ENCODE results near the gene COA1. TPM values are rescaled to one million over a fixed set of nuclear protein-coding genes. Genes with fewer than 3 reads are reported as not detected.

The COA1 gene
- total RNA-seq, 4 donors from 2014 or later, result 20.5 to 59.1 (median 42.3) TPM

- H3K9me3 ChIP-seq, result no peaks in the 10 kb centered on the region
- H3K27me3 ChIP-seq, result peaks cover 0 to 3% (median 0%) of the 10 kb centered on the region in 4 donors
- no peak for TF ChIP-seq POLR2A (IDR thresholded peaks at IDR 0.05)
- TF ChIP-seq, protein P1, sequence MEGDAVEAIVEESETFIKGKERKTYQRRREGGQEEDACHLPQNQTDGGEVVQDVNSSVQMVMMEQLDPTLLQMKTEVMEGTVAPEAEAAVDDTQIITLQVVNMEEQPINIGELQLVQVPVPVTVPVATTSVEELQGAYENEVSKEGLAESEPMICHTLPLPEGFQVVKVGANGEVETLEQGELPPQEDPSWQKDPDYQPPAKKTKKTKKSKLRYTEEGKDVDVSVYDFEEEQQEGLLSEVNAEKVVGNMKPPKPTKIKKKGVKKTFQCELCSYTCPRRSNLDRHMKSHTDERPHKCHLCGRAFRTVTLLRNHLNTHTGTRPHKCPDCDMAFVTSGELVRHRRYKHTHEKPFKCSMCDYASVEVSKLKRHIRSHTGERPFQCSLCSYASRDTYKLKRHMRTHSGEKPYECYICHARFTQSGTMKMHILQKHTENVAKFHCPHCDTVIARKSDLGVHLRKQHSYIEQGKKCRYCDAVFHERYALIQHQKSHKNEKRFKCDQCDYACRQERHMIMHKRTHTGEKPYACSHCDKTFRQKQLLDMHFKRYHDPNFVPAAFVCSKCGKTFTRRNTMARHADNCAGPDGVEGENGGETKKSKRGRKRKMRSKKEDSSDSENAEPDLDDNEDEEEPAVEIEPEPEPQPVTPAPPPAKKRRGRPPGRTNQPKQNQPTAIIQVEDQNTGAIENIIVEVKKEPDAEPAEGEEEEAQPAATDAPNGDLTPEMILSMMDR (IDR thresholded peaks at IDR 0.05), result no peak
- DNase-seq, result no peak
- H3K4me1 ChIP-seq, result peaks cover 8 to 25% (median 11%) of the 10 kb centered on the region in 3 donors
- H3K36me3 ChIP-seq, result no peaks in the 10 kb centered on the region
- H3K4me3 ChIP-seq, result no peak overlapping the region
- intact Hi-C loops (cut with DNase I), result no loop called here
- no peak overlapping the region for H3K27ac ChIP-seq
- 84 to 92% methylated on average over 3 to 4 of the region's 4 CpGs for WGBS, 2 donors
Observed at GRCh38 chr7:43754596-43754995, 25.3 kb upstream of the COA1 start.

GRCh38 chr7:43753843-43754242 lies 24.5 kb upstream of the COA1 start:
- intact Hi-C loops (cut with DNase I), result no loop called here
- no peak for DNase-seq
- H3K4me3 ChIP-seq, result no peak overlapping the region

GRCh38 chr7:43753271-43753810 lies 24.0 kb upstream of the COA1 start:
- intact Hi-C loops (cut with DNase I), result no loop called here
- DNase-seq, result no peak

More at GRCh38 chr7:43753843-43754242, 24.5 kb upstream of the COA1 start:
- TF ChIP-seq, protein P1 (IDR thresholded peaks at IDR 0.05), result no peak
- TF ChIP-seq POLR2A (IDR thresholded peaks at IDR 0.05), result no peak
- peaks cover 5 to 19% (median 6%) of the 10 kb centered on the region in 3 donors for H3K4me1 ChIP-seq
- peaks cover 0 to 7% (median 0%) of the 10 kb centered on the region in 4 donors for H3K27me3 ChIP-seq
- no peak overlapping the region for H3K27ac ChIP-seq
- WGBS, 2 donors, result 94 to 100% methylated on average over 1 of the region's 3 CpGs
- no peaks in the 10 kb centered on the region for H3K36me3 ChIP-seq
- no peaks in the 10 kb centered on the region for H3K9me3 ChIP-seq

GRCh38 chr7:43752411-43752810 lies 23.1 kb upstream of the COA1 start:
- intact Hi-C loops (cut with DNase I), result no loop called here

More at GRCh38 chr7:43753271-43753810, 24.0 kb upstream of the COA1 start:
- Histone ChIP-seq H3K9me3 (no peaks in the 10 kb centered on the region), H3K27ac (peak overlapping the region in 1 of 4 donors; percentile 14), H3K4me3 (no peak overlapping the region), H3K27me3 (peaks cover 0 to 7% (median 0%) of the 10 kb centered on the region in 4 donors), H3K4me1 (peaks cover 5 to 19% (median 6%) of the 10 kb centered on the region in 3 donors), H3K36me3 (no peaks in the 10 kb centered on the region)
- no peak for TF ChIP-seq POLR2A (IDR thresholded peaks at IDR 0.05)
- TF ChIP-seq, protein P1 (IDR thresholded peaks at IDR 0.05), result no peak
- 73 to 82% methylated on average over 1 of the region's 1 CpG for WGBS, 2 donors

More at GRCh38 chr7:43752411-43752810, 23.1 kb upstream of the COA1 start:
- Histone ChIP-seq H3K9me3 (no peaks in the 10 kb centered on the region), H3K36me3 (no peaks in the 10 kb centered on the region), H3K27ac (no peak overlapping the region), H3K27me3 (peaks cover 0 to 7% (median 0%) of the 10 kb centered on the region in 4 donors), H3K4me3 (no peak overlapping the region), H3K4me1 (peaks cover 0 to 10% (median 0%) of the 10 kb centered on the region in 3 donors)
- TF ChIP-seq POLR2A (IDR thresholded peaks at IDR 0.05), result no peak
- TF ChIP-seq, protein P1 (IDR thresholded peaks at IDR 0.05), result no peak
- 76 to 80% methylated on average over 3 of the region's 3 CpGs for WGBS, 2 donors
- DNase-seq, result no peak

Measured in esophagus squamous epithelium (tissue), 5 donors.